Measurements from ENCODE around the gene GPLD1. TPM values are rescaled to one million over a fixed set of nuclear protein-coding genes. Genes with fewer than 3 reads are reported as not detected.
"Not testable (repeated sequence)": the region's sequence is repeated elsewhere in the genome, so short reads cannot be mapped to it uniquely, and the experiment has no call there.

Gene GPLD1
- total RNA-seq, 1 experiment from 2014 or later, result 0.71 TPM

- in situ Hi-C loops (cut with HindIII; ENCODE audit: low sequenced_read_pairs), result no loop called here
- no peak for DNase-seq (ENCODE audit: low spot score)
Observed at GRCh38 chr6:24430086-24430485, 59.3 kb downstream of the GPLD1 start.

DNA sequence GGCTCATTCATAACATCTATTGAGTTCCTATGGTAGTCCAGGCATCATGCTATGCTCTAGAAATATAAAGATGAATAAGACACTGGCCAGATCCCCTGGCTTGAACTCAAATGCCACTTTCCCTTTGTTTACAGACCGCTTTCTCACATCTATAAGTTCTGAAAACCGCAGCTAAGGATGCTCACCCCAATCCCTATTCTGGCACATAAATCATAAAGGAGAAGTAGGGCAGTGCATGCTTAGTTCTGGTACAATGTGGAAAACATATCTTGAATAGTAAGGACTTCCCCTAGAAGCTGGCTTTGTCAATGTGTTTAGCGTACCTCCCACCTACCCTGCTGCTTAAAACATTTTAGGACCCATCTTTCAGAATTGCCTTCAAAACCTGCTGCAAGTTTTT is 60.2 kb downstream of the GPLD1 start:
- no peak for DNase-seq (ENCODE audit: low spot score)
- in situ Hi-C loops (cut with HindIII; ENCODE audit: low sequenced_read_pairs), result no loop called here

DNA sequence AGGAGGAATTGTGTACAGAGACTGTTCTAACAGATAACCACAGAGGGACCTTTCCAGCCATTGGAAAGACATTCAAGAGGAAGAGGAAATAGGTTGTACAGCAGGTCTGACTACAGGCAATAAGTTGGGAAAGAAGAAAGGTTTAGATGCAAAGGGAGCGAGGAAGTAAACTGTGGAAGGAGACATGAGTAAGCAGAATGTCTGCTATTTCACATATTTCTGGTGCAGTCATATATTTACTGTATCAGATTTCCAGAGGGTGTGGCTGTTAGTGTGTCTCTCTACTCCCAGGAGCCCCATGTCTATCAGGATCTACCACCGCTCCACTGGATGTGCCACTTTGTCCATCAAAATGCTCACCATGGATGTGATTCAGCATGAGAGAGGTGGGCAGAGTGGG is 60.8 kb downstream of the GPLD1 start:
- no peak for DNase-seq (ENCODE audit: low spot score)
- in situ Hi-C loops (cut with HindIII; ENCODE audit: low sequenced_read_pairs), result no loop called here

GRCh38 chr6:24426729-24427446 is 62.5 kb downstream of the GPLD1 start:
- in situ Hi-C loops (cut with HindIII; ENCODE audit: low sequenced_read_pairs), result no loop called here
- DNase-seq (ENCODE audit: low spot score), result no peak

DNA sequence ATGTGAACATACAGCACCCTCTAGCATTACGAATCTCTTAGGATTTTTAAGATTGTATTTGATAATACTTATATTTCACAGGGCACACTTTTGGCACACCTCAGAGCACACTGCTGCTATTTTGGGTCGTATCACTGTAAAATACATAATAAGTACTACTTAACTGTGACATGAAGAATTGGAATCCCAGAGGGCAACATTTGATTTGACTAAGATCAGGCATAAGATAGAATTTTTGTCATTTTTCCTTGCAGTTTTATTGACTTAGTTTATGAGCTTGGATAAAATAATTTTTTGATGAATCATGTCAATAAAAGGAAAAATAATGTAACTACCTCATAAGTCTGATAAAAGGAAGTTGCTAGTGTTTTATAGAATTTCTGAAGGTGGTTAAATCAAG is 64.3 kb downstream of the GPLD1 start:
- in situ Hi-C loops (cut with HindIII; ENCODE audit: low sequenced_read_pairs), result no loop called here

DNA sequence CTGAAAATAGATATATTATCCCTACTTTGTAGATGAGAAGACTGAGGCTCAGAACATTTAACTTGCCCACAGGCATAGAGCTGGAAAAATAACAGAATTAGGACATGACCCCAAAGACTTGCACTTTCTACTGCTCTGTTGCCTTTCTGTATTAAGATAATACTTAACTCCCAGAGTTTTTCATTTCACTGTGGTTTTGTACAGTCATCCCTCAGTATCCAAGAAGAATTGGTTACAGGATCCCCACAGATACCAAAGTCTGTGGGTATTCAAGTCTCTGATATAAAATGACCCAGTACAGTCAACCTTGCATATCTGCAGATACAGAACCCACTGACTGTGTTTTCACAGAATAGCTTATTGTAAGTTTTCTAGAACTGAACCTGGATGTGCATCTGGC is 69.9 kb downstream of the GPLD1 start:
- DNase-seq (ENCODE audit: low spot score), result no peak
- in situ Hi-C loops (cut with HindIII; ENCODE audit: low sequenced_read_pairs), result no loop called here

More for the DNA sequence above, 64.3 kb downstream of the GPLD1 start:
- no peak for DNase-seq (ENCODE audit: low spot score)

DNA sequence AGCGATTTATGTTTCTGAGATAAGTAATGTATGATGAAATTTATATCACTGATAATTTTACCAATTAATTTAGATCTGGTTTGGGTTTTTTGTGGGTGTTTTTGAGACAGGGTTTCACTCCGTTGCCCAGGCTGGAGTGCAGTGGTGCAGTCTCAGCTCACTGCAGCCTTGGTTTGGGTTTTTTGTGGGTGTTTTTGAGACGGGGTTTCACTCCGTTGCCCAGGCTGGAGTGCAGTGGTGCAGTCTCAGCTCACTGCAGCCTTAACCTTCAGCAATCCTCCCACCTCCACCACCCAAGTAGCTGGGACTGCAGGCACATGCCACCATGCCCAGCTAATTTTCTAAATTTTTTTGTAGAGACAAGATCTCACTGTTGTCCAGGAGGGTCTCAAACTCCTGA is 73.6 kb downstream of the GPLD1 start:
- in situ Hi-C loops (cut with HindIII; ENCODE audit: low sequenced_read_pairs), result no loop called here

GRCh38 chr6:24414531-24414930 is 74.8 kb downstream of the GPLD1 start:
- in situ Hi-C loops (cut with HindIII; ENCODE audit: low sequenced_read_pairs); DNase-seq (ENCODE audit: low spot score): not testable (repeated sequence)

More for the DNA sequence above, 73.6 kb downstream of the GPLD1 start:
- no peak for DNase-seq (ENCODE audit: low spot score)

GRCh38 chr6:24412294-24412693 is 77.1 kb downstream of the GPLD1 start:
- DNase-seq (ENCODE audit: low spot score), result no peak
- in situ Hi-C loops (cut with HindIII; ENCODE audit: low sequenced_read_pairs), result no loop called here

GRCh38 chr6:24410622-24411021 is 78.8 kb downstream of the GPLD1 start:
- in situ Hi-C loops (cut with HindIII; ENCODE audit: low sequenced_read_pairs), result no loop called here
- DNase-seq (ENCODE audit: low spot score), result no peak

- DNase-seq (ENCODE audit: low spot score), result no peak
Observed at GRCh38 chr6:24408719-24409410, 80.5 kb downstream of the GPLD1 start.

GRCh38 chr6:24405262-24405661 is 84.1 kb downstream of the GPLD1 start:
- no peak for DNase-seq (ENCODE audit: low spot score)
- in situ Hi-C loops (cut with HindIII; ENCODE audit: low sequenced_read_pairs), result no loop called here

More at GRCh38 chr6:24408719-24409410, 80.5 kb downstream of the GPLD1 start:
- in situ Hi-C loops (cut with HindIII; ENCODE audit: low sequenced_read_pairs), result no loop called here

- in situ Hi-C loops (cut with HindIII; ENCODE audit: low sequenced_read_pairs), result no loop called here
- no peak for DNase-seq (ENCODE audit: low spot score)
Observed at GRCh38 chr6:24403501-24403824, 85.9 kb downstream of the GPLD1 start.

- DNase-seq (ENCODE audit: low spot score), result peak; percentile 92
- in situ Hi-C loops (cut with HindIII; ENCODE audit: low sequenced_read_pairs), result no loop called here
Observed at GRCh38 chr6:24402697-24403500, 86.5 kb downstream of the GPLD1 start, which contains the start of gene MRS2. MRS2 (plus strand) TSS chr6:24402936; CDS start chr6:24403047, 111 bp downstream.

GRCh38 chr6:24401458-24401857 is 87.9 kb downstream of the GPLD1 start:
- DNase-seq (ENCODE audit: low spot score), result no peak
- in situ Hi-C loops (cut with HindIII; ENCODE audit: low sequenced_read_pairs), result no loop called here

- DNase-seq (ENCODE audit: low spot score); in situ Hi-C loops (cut with HindIII; ENCODE audit: low sequenced_read_pairs): not testable (repeated sequence)
Observed at GRCh38 chr6:24400045-24401039, 89.0 kb downstream of the GPLD1 start.

DNA sequence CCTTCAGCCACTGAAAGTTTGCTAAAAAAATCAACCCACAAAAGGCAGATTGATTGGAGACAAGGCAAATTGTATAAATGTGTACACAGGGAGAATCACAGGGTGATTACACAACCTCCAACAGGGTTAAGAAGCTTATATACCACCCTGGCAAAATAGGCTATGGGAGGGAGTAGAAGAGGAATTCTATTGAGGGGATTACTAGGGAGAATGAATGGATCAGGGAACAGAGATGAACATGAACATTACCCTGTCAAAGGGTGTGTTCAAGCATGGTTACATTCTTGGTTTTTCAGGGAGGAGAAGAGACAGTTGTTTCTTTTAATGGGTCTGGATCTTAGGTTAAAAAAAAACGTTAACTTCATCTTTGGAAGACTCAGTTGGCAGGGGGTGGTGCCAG is 91.7 kb downstream of the GPLD1 start:
- in situ Hi-C loops (cut with HindIII; ENCODE audit: low sequenced_read_pairs), result no loop called here
- no peak for DNase-seq (ENCODE audit: low spot score)

DNA sequence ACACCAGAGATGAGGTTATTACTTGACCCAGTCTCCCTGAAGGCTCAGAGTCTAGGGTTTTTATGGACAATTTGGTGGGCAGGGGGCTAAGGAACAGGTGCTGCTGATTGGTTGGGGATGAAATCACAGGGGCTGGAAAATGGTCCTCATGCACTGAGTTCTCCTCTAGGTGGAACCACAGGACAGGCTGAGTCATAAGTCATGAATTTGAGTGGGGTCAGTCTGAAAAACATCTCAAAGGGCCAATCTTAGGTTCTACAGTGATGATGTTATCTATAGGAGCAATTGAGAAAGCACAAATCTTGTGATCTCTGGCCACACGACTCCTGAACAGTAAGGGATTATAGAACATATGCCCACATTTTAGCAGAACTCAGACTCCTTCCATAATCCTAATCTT is 92.6 kb downstream of the GPLD1 start:
- DNase-seq (ENCODE audit: low spot score), result no peak
- in situ Hi-C loops (cut with HindIII; ENCODE audit: low sequenced_read_pairs), result no loop called here
